IPS DF 6.9 (cell line): ENCODE results near the gene RGS17.

Experiments
- DNase-seq: peaks from one replicate; pipeline ENCODE4 v3.0.0-alpha.2; 2013; ENCODE audit warnings: low read depth, low spot score
- H3K27ac ChIP-seq: one replicate; pipeline ENCODE4 v1.5.1; 2013; ENCODE audit warnings: low read length, control low read depth
- H3K27me3 ChIP-seq: 2 replicates; pipeline ENCODE4 v1.6.1; 2013; ENCODE audit warnings: mild to moderate bottlenecking, low read length; ENCODE audit not compliant: control insufficient read depth, insufficient read depth
- H3K36me3 ChIP-seq: 2 replicates; pipeline ENCODE4 v1.6.1; 2013; ENCODE audit warnings: low read length; ENCODE audit not compliant: control insufficient read depth, insufficient read depth
- H3K4me1 ChIP-seq: 2 replicates; pipeline ENCODE4 v1.6.1; 2013; ENCODE audit warnings: low read length; ENCODE audit not compliant: control insufficient read depth, insufficient read depth
- H3K4me3 ChIP-seq: 2 replicates; pipeline ENCODE4 v1.5.1; 2013; ENCODE audit warnings: mild to moderate bottlenecking, low read length
- H3K9me3 ChIP-seq: 2 replicates; pipeline ENCODE4 v1.6.1; 2013; ENCODE audit warnings: low read length, inconsistent platforms; ENCODE audit not compliant: control insufficient read depth, insufficient read depth
- WGBS: extraction: QIAGEN DNeasy Blood & Tissue Kit; methylation state at CpG from one replicate; pipeline ENCODE4 v1.1.7; 2013; ENCODE audit warnings: mixed read lengths, missing lambda C conversion rate; ENCODE audit not compliant: insufficient read length, insufficient coverage; 5-methylcytosine and 5-hydroxymethylcytosine counted together

RGS17 gene

GRCh38 chr6:152957796-152958195 is 173.3 kb downstream of the RGS17 start:
- Histone ChIP-seq H3K27me3 (no peaks in the 10 kb centered on the region), H3K27ac (no peak overlapping the region), H3K36me3 (no peaks in the 10 kb centered on the region), H3K9me3 (no peaks in the 10 kb centered on the region), H3K4me1 (no peaks in the 10 kb centered on the region), H3K4me3 (no peak overlapping the region)
- WGBS, result no CpG with 5 or more reads among the region's 1 CpG
- no peak for DNase-seq
